OCI-LY7 (cell line): Measurements from ENCODE around the gene VWF. TPM values are rescaled to one million over a fixed set of nuclear protein-coding genes. Genes with fewer than 3 reads are reported as not detected.

Experiments
- BruUV-seq: library from RNA; stranded (reverse); fragments of 400-500 nt; replicated peaks from 2 replicates; lab custom pipeline; 2021; lab: Mats Ljungman, UMichigan
- CTCF ChIA-PET: fragments of 300-600 bp; sonication (Branson Sonifier 250); formaldehyde crosslinking; loops from one replicate; lab custom pipeline; 2022; ENCODE audit warnings: antibody characterized with exemption; ENCODE audit not compliant: unreplicated experiment; lab: Charles Lee
- POLR2A ChIA-PET: fragments of 300-600 bp; sonication (Branson Sonifier 250); formaldehyde crosslinking; loops from one replicate; lab custom pipeline; 2022; ENCODE audit warnings: antibody characterized with exemption; lab: Charles Lee
- DNase-seq: peaks from one replicate; pipeline ENCODE4 v3.0.0-alpha.2; 2015; ENCODE audit warnings: low spot score
- H2AFZ ChIP-seq: fragments of 200-600 bp; sonication (generic), shearing (Covaris generic); 2 replicates; pipeline ENCODE4 v1.6.1; 2014; ENCODE audit warnings: mild to moderate bottlenecking, antibody characterized with exemption, low read length, moderate library complexity
- H3K27ac ChIP-seq: fragments of 200-600 bp; sonication (generic); 2 replicates; pipeline ENCODE4 v1.5.1; 2014; ENCODE audit warnings: mixed run types, low read depth, mild to moderate bottlenecking, moderate library complexity, low read length, inconsistent platforms; ENCODE audit not compliant: poor library complexity, severe bottlenecking
- H3K36me3 ChIP-seq: fragments of 200-600 bp; sonication (generic); 2 replicates; pipeline ENCODE4 v1.6.1; 2014; ENCODE audit warnings: mild to moderate bottlenecking, antibody characterized with exemption, low read length, moderate library complexity, mixed read lengths; ENCODE audit not compliant: insufficient read depth
- H3K4me1 ChIP-seq: fragments of 200-600 bp; sonication (generic); 2 replicates; pipeline ENCODE4 v1.5.1; 2014; ENCODE audit warnings: mild to moderate bottlenecking, low read length; ENCODE audit not compliant: insufficient read depth, poor library complexity, severe bottlenecking
- H3K4me2 ChIP-seq: fragments of 200-600 bp; sonication (generic); 2 replicates; pipeline ENCODE4 v1.6.1; 2014; ENCODE audit warnings: mild to moderate bottlenecking, low read length
- H3K4me3 ChIP-seq: fragments of 200-600 bp; sonication (generic); 2 replicates; pipeline ENCODE4 v1.5.1; 2014; ENCODE audit warnings: mild to moderate bottlenecking, low read depth, low read length; ENCODE audit not compliant: poor library complexity, severe bottlenecking
- H3K79me2 ChIP-seq: fragments of 200-600 bp; sonication (generic); 2 replicates; pipeline ENCODE4 v1.6.1; 2016; ENCODE audit warnings: low read depth, mild to moderate bottlenecking, low read length, moderate library complexity, mixed read lengths; ENCODE audit not compliant: insufficient read depth
- H3K9me2 ChIP-seq: fragments of 200-600 bp; sonication (generic); 2 replicates; pipeline ENCODE4 v1.6.1; 2016; ENCODE audit warnings: mild to moderate bottlenecking, low read length, mixed read lengths; ENCODE audit not compliant: insufficient read depth
- H3K9me3 ChIP-seq: fragments of 200-600 bp; sonication (generic); 2 replicates; pipeline ENCODE4 v1.6.1; 2014; ENCODE audit warnings: mild to moderate bottlenecking, mixed run types, low read length, mixed read lengths
- H4K20me1 ChIP-seq: fragments of 200-600 bp; sonication (generic); 2 replicates; pipeline ENCODE4 v1.6.1; 2014; ENCODE audit warnings: mild to moderate bottlenecking, antibody characterized with exemption, low read length, moderate library complexity, mixed read lengths; ENCODE audit not compliant: insufficient read depth
- EZH2phosphoT487 ChIP-seq: fragments of 200-600 bp; sonication (generic); IDR thresholded peaks from 2 replicates; pipeline ENCODE4 v1.6.1; 2018; ENCODE audit warnings: low read depth, borderline replicate concordance, mild to moderate bottlenecking, mixed run types, antibody characterized with exemption, low read length, moderate library complexity, mixed read lengths
- intact Hi-C: fragments of 100-400 bp; cut with micrococcal nuclease; formaldehyde crosslinking; loops from one replicate; pipeline ENCODE4 v1.10.0; 2022; ENCODE audit not compliant: unreplicated experiment
- total RNA-seq, 2 experiments: library from RNA; depleted of rRNA in 1 of 2; stranded (reverse); fragments of >200 nt in 1 of 2; shearing (Covaris generic) in 1 of 2; gene quantifications; 2 replicates each; pipeline ENCODE4 v1.2.3, GENCODE V29; 2014 to 2022
- TF ChIP-seq, protein P1 (sequence below): fragments of 200-600 bp; sonication (generic); conservative IDR thresholded peaks from 2 replicates; pipeline ENCODE4 v1.5.1; 2014; ENCODE audit warnings: mild to moderate bottlenecking, antibody characterized with exemption, low read length, moderate library complexity, mixed read lengths

VWF gene
- total RNA-seq, 2 experiments from 2014 or later, result 0.32 TPM; not detected in 1

DNA sequence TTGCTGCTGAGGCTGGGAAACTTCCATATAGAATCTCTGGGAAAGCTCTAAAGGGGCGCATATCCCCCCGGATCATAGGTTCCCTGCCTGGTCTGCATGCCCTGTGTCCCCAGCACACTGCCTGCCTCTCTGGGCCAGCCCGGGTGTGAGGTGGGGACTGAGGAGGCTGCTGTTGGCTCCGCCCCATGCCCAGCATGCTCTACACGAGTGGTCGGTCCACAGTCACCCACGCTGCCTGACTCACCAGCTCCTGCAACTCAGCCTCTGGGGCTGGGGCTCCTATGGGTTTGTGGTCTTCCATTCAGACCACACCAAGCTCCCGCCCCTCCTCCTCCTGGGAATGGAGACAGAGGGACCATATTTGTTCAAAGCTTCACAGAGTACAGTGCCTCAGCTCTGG lies 90.9 kb downstream of the VWF start:
- TF ChIP-seq EZH2phosphoT487, result no peak
- TF ChIP-seq, protein P1, sequence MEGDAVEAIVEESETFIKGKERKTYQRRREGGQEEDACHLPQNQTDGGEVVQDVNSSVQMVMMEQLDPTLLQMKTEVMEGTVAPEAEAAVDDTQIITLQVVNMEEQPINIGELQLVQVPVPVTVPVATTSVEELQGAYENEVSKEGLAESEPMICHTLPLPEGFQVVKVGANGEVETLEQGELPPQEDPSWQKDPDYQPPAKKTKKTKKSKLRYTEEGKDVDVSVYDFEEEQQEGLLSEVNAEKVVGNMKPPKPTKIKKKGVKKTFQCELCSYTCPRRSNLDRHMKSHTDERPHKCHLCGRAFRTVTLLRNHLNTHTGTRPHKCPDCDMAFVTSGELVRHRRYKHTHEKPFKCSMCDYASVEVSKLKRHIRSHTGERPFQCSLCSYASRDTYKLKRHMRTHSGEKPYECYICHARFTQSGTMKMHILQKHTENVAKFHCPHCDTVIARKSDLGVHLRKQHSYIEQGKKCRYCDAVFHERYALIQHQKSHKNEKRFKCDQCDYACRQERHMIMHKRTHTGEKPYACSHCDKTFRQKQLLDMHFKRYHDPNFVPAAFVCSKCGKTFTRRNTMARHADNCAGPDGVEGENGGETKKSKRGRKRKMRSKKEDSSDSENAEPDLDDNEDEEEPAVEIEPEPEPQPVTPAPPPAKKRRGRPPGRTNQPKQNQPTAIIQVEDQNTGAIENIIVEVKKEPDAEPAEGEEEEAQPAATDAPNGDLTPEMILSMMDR, result no peak
- Histone ChIP-seq H4K20me1 (no peaks in the 10 kb centered on the region), H3K9me3 (no peaks in the 10 kb centered on the region), H3K9me2 (no peaks in the 10 kb centered on the region), H2AFZ (no peak overlapping the region), H3K4me1 (no peaks in the 10 kb centered on the region), H3K27ac (no peak overlapping the region), H3K79me2 (no peaks in the 10 kb centered on the region), H3K4me2 (no peak overlapping the region), H3K4me3 (no peak overlapping the region), H3K36me3 (no peaks in the 10 kb centered on the region)
- ChIA-PET POLR2A (no interaction called here), CTCF (no interaction called here)
- BruUV-seq, result no TSS peak
- DNase-seq, result no peak
- intact Hi-C loops, result no loop called here

GRCh38 chr12:6032726-6033125 lies 91.7 kb downstream of the VWF start:
- BruUV-seq, result no TSS peak
- Histone ChIP-seq H3K36me3 (no peaks in the 10 kb centered on the region), H3K4me3 (no peak overlapping the region), H4K20me1 (no peaks in the 10 kb centered on the region), H3K27ac (no peak overlapping the region), H3K4me1 (no peaks in the 10 kb centered on the region), H3K79me2 (no peaks in the 10 kb centered on the region), H3K4me2 (no peak overlapping the region), H2AFZ (no peak overlapping the region), H3K9me2 (no peaks in the 10 kb centered on the region), H3K9me3 (no peaks in the 10 kb centered on the region)
- TF ChIP-seq, protein P1, result no peak
- TF ChIP-seq EZH2phosphoT487, result no peak
- DNase-seq, result no peak
- POLR2A ChIA-PET, result no interaction called here
- intact Hi-C loops, result no loop called here
- CTCF ChIA-PET, result no interaction called here

DNA sequence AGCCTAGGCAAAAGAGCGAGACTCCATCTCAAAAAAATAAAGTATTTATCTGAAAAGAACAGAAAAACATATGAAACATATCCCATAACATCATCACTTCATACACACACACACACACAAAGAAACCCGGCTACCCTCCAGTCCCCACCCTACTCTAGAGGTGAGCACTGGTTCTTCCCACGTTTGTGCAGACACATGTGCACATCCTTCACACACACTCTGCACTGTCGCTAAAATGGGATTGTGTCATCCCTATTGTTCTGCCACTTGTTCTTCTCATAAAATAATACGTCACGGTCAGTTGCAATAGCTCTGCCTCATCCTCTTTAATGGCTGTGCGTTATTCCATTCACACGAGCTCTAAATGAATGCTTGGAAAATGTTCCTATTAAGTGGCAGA lies 93.5 kb downstream of the VWF start:
- Histone ChIP-seq H3K4me3 (no peak overlapping the region), H3K9me2 (no peaks in the 10 kb centered on the region), H3K9me3 (no peaks in the 10 kb centered on the region), H2AFZ (no peak overlapping the region), H3K27ac (no peak overlapping the region), H3K36me3 (no peaks in the 10 kb centered on the region), H4K20me1 (no peaks in the 10 kb centered on the region), H3K4me1 (no peaks in the 10 kb centered on the region), H3K79me2 (no peaks in the 10 kb centered on the region), H3K4me2 (no peak overlapping the region)
- TF ChIP-seq, protein P1, result no peak
- TF ChIP-seq EZH2phosphoT487, result no peak
- CTCF ChIA-PET, result interaction anchor here (0.6 kb wide), 1 partner anchor 9 kb away, joined by 3 read pairs; no protein-coding TSS in a partner anchor
- POLR2A ChIA-PET, result no interaction called here
- BruUV-seq, result no TSS peak
- no peak for DNase-seq
- intact Hi-C loops, result no loop called here
